Stimulated activated CD4-positive, alpha-beta T cell treated with anti-CD3 and anti-CD28 coated beads, TNF-alpha, amount 100 ng/mL, for 48 hours (primary cell): ENCODE measurements around the gene KAZN.

Source experiments
- DNase-seq, 3 donors: peaks; one replicate each; pipeline ENCODE4 v3.0.0-alpha.2; 2020; ENCODE audit warnings: low read depth in 3 of 3

The KAZN gene

GRCh38 chr1:14614341-14614740 lies 15.9 kb downstream of the KAZN start:
- no peak for DNase-seq

- no peak for DNase-seq
Measured at GRCh38 chr1:14615549-14616218, 17.2 kb downstream of the KAZN start.

GRCh38 chr1:14616632-14617396 lies 18.3 kb downstream of the KAZN start:
- no peak for DNase-seq

- no peak for DNase-seq
Measured at GRCh38 chr1:14617791-14618190, 19.3 kb downstream of the KAZN start.

- no peak for DNase-seq
Measured at GRCh38 chr1:14620941-14621340, 22.5 kb downstream of the KAZN start.

- no peak for DNase-seq
Measured at GRCh38 chr1:14623090-14623489, 24.6 kb downstream of the KAZN start.

- DNase-seq: no peak
Measured at GRCh38 chr1:14624941-14625340, 26.5 kb downstream of the KAZN start.

- DNase-seq: no peak
Measured at GRCh38 chr1:14625572-14625971, 27.1 kb downstream of the KAZN start.

- DNase-seq: no peak
Measured at GRCh38 chr1:14625996-14626395, 27.5 kb downstream of the KAZN start.

GRCh38 chr1:14626869-14627607 lies 28.6 kb downstream of the KAZN start:
- no peak for DNase-seq

GRCh38 chr1:14627608-14628489 lies 29.4 kb downstream of the KAZN start:
- no peak for DNase-seq

GRCh38 chr1:14629363-14630014 lies 31.0 kb downstream of the KAZN start:
- DNase-seq: no peak

- no peak for DNase-seq
Measured at GRCh38 chr1:14630986-14631385, 32.5 kb downstream of the KAZN start.

GRCh38 chr1:14631421-14631820 lies 32.9 kb downstream of the KAZN start:
- DNase-seq: no peak

GRCh38 chr1:14634486-14634885 lies 36.0 kb downstream of the KAZN start:
- no peak for DNase-seq

GRCh38 chr1:14635421-14635820 lies 36.9 kb downstream of the KAZN start:
- no peak for DNase-seq

- no peak for DNase-seq
Measured at GRCh38 chr1:14636897-14637632, 38.6 kb downstream of the KAZN start.

- DNase-seq: no peak
Measured at GRCh38 chr1:14639291-14640050, 41.0 kb downstream of the KAZN start.

GRCh38 chr1:14642712-14643111 lies 44.2 kb downstream of the KAZN start:
- DNase-seq: no peak

- DNase-seq: no peak
Measured at GRCh38 chr1:14646973-14647372, 48.5 kb downstream of the KAZN start.
